GM12878 (cell line): ENCODE results near the gene VTI1A. TPM values are rescaled to one million over a fixed set of nuclear protein-coding genes. Genes with fewer than 3 reads are reported as not detected.

Source experiments
- ATAC-seq: fragments of 200-7000 bp; cut with Tn5 transposase; 3 replicates; pipeline ENCODE4 v1.9.1; 2020; ENCODE audit warnings: mild to moderate bottlenecking, moderate library complexity
- BruUV-seq: library from RNA; stranded (reverse); fragments of 400-500 nt; replicated peaks from 2 replicates; lab custom pipeline; 2021; lab: Mats Ljungman, UMichigan
- CTCF ChIA-PET: fragments of 300-600 bp; sonication (Branson Sonifier 250); formaldehyde crosslinking; extraction: SDS; loops from one replicate; lab custom pipeline; 2021; ENCODE audit warnings: inconsistent platforms; lab: Yijun Ruan, JAX
- POLR2A ChIA-PET: fragments of 350-600 bp; formaldehyde crosslinking; extraction: SDS; loops from one replicate; lab custom pipeline; 2021; ENCODE audit warnings: inconsistent platforms; lab: Charles Lee
- RAD21 ChIA-PET: fragments of 300-600 bp; sonication (Branson Sonifier 250); formaldehyde crosslinking; loops from one replicate; lab custom pipeline; 2023; ENCODE audit warnings: antibody characterized with exemption; ENCODE audit not compliant: unreplicated experiment; lab: Charles Lee
- SMC1A ChIA-PET: fragments of 300-600 bp; sonication (Branson Sonifier 250); formaldehyde crosslinking; loops from one replicate; lab custom pipeline; 2023; ENCODE audit not compliant: unreplicated experiment, uncharacterized antibody; lab: Charles Lee
- DNase-seq: peaks from one replicate; pipeline ENCODE4 v3.0.0-alpha.2; 2011; ENCODE audit warnings: low read depth, low spot score
- FAIRE-seq: peaks from 3 replicates; lab custom pipeline; 2011; peaks lifted over from hg19 to GRCh38; lab: Jason Lieb, UNC
- H2AFZ ChIP-seq: 2 replicates; pipeline ENCODE4 v1.6.0; 2011; ENCODE audit warnings: low read depth, low read length, control low read depth; ENCODE audit not compliant: control insufficient read depth
- H3K27ac ChIP-seq: 2 replicates; pipeline ENCODE4 v1.5.1; 2011; ENCODE audit warnings: control low read depth; ENCODE audit not compliant: control insufficient read depth, insufficient read depth
- H3K27me3 ChIP-seq, 2 experiments: replicated peaks in 1 of 2; 2 replicates each; pipeline versions ENCODE4 v1.6.0 to v1.6.1; 2011; ENCODE audit warnings: low read length in 1 of 2; ENCODE audit not compliant: control insufficient read depth in 2 of 2, insufficient read depth in 2 of 2
- H3K36me3 ChIP-seq, 2 experiments: 2 replicates each; pipeline ENCODE4 v1.5.1; 2011; ENCODE audit warnings: low read length in 1 of 2; ENCODE audit not compliant: control insufficient read depth in 2 of 2, insufficient read depth in 2 of 2
- H3K4me1 ChIP-seq: 2 replicates; pipeline ENCODE4 v1.6.1; 2011; ENCODE audit warnings: mild to moderate bottlenecking, low read length, moderate library complexity, mixed read lengths; ENCODE audit not compliant: control insufficient read depth, insufficient read depth
- H3K4me2 ChIP-seq: 2 replicates; pipeline ENCODE4 v1.6.0; 2011; ENCODE audit warnings: control low read depth; ENCODE audit not compliant: control insufficient read depth, insufficient read depth
- H3K4me3 ChIP-seq: fragments of 200-600 bp; sonication (generic); 2 replicates; pipeline ENCODE4 v1.5.1; 2016
- H3K79me2 ChIP-seq: 2 replicates; pipeline ENCODE4 v1.6.0; 2011; ENCODE audit warnings: low read length; ENCODE audit not compliant: control insufficient read depth, insufficient read depth
- H3K9ac ChIP-seq: 2 replicates; pipeline ENCODE4 v1.8.0; 2011; ENCODE audit warnings: low read length, control low read depth, mixed read lengths; ENCODE audit not compliant: control insufficient read depth, insufficient read depth
- H3K9me3 ChIP-seq: replicated peaks from 3 replicates; pipeline ENCODE4 v1.5.1; 2011; ENCODE audit warnings: mild to moderate bottlenecking, low read length; ENCODE audit not compliant: control insufficient read depth, insufficient read depth
- H4K20me1 ChIP-seq: 2 replicates; pipeline ENCODE4 v1.6.0; 2011; ENCODE audit not compliant: control insufficient read depth, insufficient read depth
- CBX5 ChIP-seq: sonication (generic); IDR thresholded peaks from 2 replicates; pipeline ENCODE4 v1.6.1; 2016; ENCODE audit warnings: low read depth, moderate library complexity, mild to moderate bottlenecking, inconsistent platforms
- GABPA ChIP-seq: IDR thresholded peaks from 2 replicates; pipeline ENCODE4 v1.6.1; 2014; ENCODE audit warnings: antibody characterized with exemption, low read depth, mild to moderate bottlenecking, inconsistent platforms
- HDAC2 ChIP-seq: fragments of 200-600 bp; sonication (generic); IDR thresholded peaks from 2 replicates; pipeline ENCODE4 v1.6.1; 2017
- HSF1 ChIP-seq: fragments of 150-350 bp; IDR thresholded peaks from 2 replicates; pipeline ENCODE4 v1.6.1; 2014; ENCODE audit warnings: mild to moderate bottlenecking, low read depth, low read length
- IKZF1 ChIP-seq: fragments of 450-650 bp; conservative IDR thresholded peaks from 2 replicates; pipeline ENCODE4 v1.6.1; 2017; ENCODE audit warnings: antibody characterized with exemption, mild to moderate bottlenecking
- MLLT1 ChIP-seq: fragments of 450-650 bp; IDR thresholded peaks from 2 replicates; pipeline ENCODE4 v1.6.1; 2016; ENCODE audit warnings: mild to moderate bottlenecking
- NBN ChIP-seq: fragments of 450-650 bp; IDR thresholded peaks from 2 replicates; pipeline ENCODE4 v1.6.1; 2016
- PAX8 ChIP-seq: fragments of 450-650 bp; IDR thresholded peaks from 2 replicates; pipeline ENCODE4 v1.6.1; 2017; ENCODE audit warnings: mild to moderate bottlenecking, moderate library complexity
- PML ChIP-seq: IDR thresholded peaks from 2 replicates; pipeline ENCODE4 v1.6.1; 2012; ENCODE audit warnings: low read length, inconsistent platforms
- POU2F2 ChIP-seq: IDR thresholded peaks from 3 replicates; pipeline ENCODE4 v1.6.1; 2011; ENCODE audit warnings: low read depth, mild to moderate bottlenecking, low read length, borderline replicate concordance
- RCOR1 ChIP-seq: conservative IDR thresholded peaks from 2 replicates; pipeline ENCODE4 v1.6.1; 2012; ENCODE audit warnings: low read depth, low read length, improper control_type of control experiment
- SMAD1 ChIP-seq: fragments of 450-650 bp; IDR thresholded peaks from 2 replicates; pipeline ENCODE4 v1.6.1; 2018; ENCODE audit warnings: mild to moderate bottlenecking, low read depth; ENCODE audit not compliant: partially characterized antibody
- TCF3 ChIP-seq: IDR thresholded peaks from 2 replicates; pipeline ENCODE4 v1.6.1; 2012; ENCODE audit warnings: low read depth, mild to moderate bottlenecking, low read length, borderline replicate concordance; ENCODE audit not compliant: insufficient read depth
- ZBTB33 ChIP-seq: fragments of 450-650 bp; IDR thresholded peaks from 2 replicates; pipeline ENCODE4 v1.6.1; 2017; ENCODE audit warnings: mild to moderate bottlenecking
- ZNF384 ChIP-seq: IDR thresholded peaks from 2 replicates; pipeline ENCODE4 v1.6.1; 2012; ENCODE audit warnings: low read depth, mild to moderate bottlenecking, low read length, improper control_type of control experiment, borderline replicate concordance
- WGBS: methylation state at CpG from one replicate; pipeline ENCODE4 v1.1.6; 2016; ENCODE audit warnings: low lambda C conversion rate; ENCODE audit not compliant: insufficient replicate concordance, insufficient coverage; ENCODE audit errors: missing lambda C conversion rate; 5-methylcytosine and 5-hydroxymethylcytosine counted together
- in situ Hi-C: fragments of 300-500 bp; cut with MboI; formaldehyde crosslinking; loops from 9 replicates; pipeline ENCODE4 v1.14.3; 2018; ENCODE audit warnings: mixed read lengths
- intact Hi-C: fragments of 100-400 bp; cut with micrococcal nuclease; formaldehyde crosslinking; loops from one replicate; pipeline ENCODE4 v1.14.2; 2022; ENCODE audit not compliant: unreplicated experiment
- polyA plus RNA-seq, 11 experiments: library from polyadenylated mRNA; depleted of rRNA in 4 of 11; unstranded in 6 of 11; stranded (reverse) in 5 of 11; fragments of >200 nt; fragmentation: Nextera tagmentation in 4 of 11; fragmentation: Illumina TruSeq in 1 of 11; extraction: Ambion mirVana in 4 of 11; extraction: Trizol in 1 of 11; gene quantifications; 1 replicate in 1 of 11; 2 replicates in 10 of 11; pipeline versions ENCODE4 v1.2.1 to v1.2.3, GENCODE V29; 2011 to 2016; ENCODE audit warnings: inconsistent platforms in 2 of 11, missing spikeins in 2 of 11, low read depth in 1 of 11
- total RNA-seq, 4 experiments: library from RNA; depleted of rRNA in 3 of 4; stranded (reverse); fragments of >200 nt in 3 of 4; fragmentation: Illumina TruSeq in 1 of 4; extraction: Trizol in 1 of 4; gene quantifications; 2 replicates each; pipeline versions ENCODE4 v1.2.1 to v1.2.3, GENCODE V29; 2013 to 2021

Gene VTI1A
- total and polyA plus RNA-seq, 10 of the 15 experiments (the other 5 are each of a cell fraction or from before 2014, with no cell fraction given): 12.4 to 43.2 (median 27.5) TPM

- ChIA-PET SMC1A (interaction anchor here (0.6 to 2.1 kb wide), 4 partner anchors 10 to 31 kb away, joined by 3 to 7 read pairs (median 4); no protein-coding TSS in a partner anchor), POLR2A (interaction anchor here (0.8 kb wide), 1 partner anchor 15 kb away, joined by 3 read pairs; no protein-coding TSS in a partner anchor), CTCF (no interaction called here), RAD21 (no interaction called here)
- 74% methylated on average over 4 of the region's 4 CpGs for WGBS
- no peak for FAIRE-seq
- Histone ChIP-seq H3K27me3 (no peaks in the 10 kb centered on the region), H3K36me3 (no peaks in the 10 kb centered on the region), H3K9ac (no peak overlapping the region), H4K20me1 (no peaks in the 10 kb centered on the region), H2AFZ (no peak overlapping the region), H3K27ac (no peak overlapping the region), H3K9me3 (no peaks in the 10 kb centered on the region), H3K4me1 (no peaks in the 10 kb centered on the region), H3K4me2 (no peak overlapping the region), H3K79me2 (no peaks in the 10 kb centered on the region), H3K4me3 (no peak overlapping the region)
- in situ Hi-C loops (no loop called here), intact Hi-C loops (no loop called here)
- DNase-seq: no peak
- BruUV-seq: no TSS peak
- no peak for ATAC-seq
- TF ChIP-seq RCOR1: no peak
- no peak for TF ChIP-seq PML
- no peak for TF ChIP-seq SMAD1
- no peak for TF ChIP-seq HDAC2
- no peak for TF ChIP-seq MLLT1
- TF ChIP-seq POU2F2: no peak
- TF ChIP-seq GABPA: no peak
- no peak for TF ChIP-seq TCF3
- TF ChIP-seq HSF1: no peak
- TF ChIP-seq ZNF384: no peak
- TF ChIP-seq IKZF1: no peak
- TF ChIP-seq CBX5: no peak
- TF ChIP-seq PAX8: no peak
- no peak for TF ChIP-seq NBN
- no peak for TF ChIP-seq ZBTB33
These were observed 202.2 kb downstream of the VTI1A start for GRCh38 chr10:112649006-112649821.
